SIG-M5 treated with dmso at 0.1 percent for 504 hours (cell line): Measurements from ENCODE around the gene TBC1D2.
"Not testable (repeated sequence)": the region's sequence is repeated elsewhere in the genome, so short reads cannot be mapped to it uniquely, and the experiment has no call there.

Experiments
- DNase-seq: peaks from one replicate; lab custom pipeline; 2025; ENCODE audit not compliant: unreplicated experiment; lab: John Stamatoyannopoulos, UW

The TBC1D2 gene, protein sequence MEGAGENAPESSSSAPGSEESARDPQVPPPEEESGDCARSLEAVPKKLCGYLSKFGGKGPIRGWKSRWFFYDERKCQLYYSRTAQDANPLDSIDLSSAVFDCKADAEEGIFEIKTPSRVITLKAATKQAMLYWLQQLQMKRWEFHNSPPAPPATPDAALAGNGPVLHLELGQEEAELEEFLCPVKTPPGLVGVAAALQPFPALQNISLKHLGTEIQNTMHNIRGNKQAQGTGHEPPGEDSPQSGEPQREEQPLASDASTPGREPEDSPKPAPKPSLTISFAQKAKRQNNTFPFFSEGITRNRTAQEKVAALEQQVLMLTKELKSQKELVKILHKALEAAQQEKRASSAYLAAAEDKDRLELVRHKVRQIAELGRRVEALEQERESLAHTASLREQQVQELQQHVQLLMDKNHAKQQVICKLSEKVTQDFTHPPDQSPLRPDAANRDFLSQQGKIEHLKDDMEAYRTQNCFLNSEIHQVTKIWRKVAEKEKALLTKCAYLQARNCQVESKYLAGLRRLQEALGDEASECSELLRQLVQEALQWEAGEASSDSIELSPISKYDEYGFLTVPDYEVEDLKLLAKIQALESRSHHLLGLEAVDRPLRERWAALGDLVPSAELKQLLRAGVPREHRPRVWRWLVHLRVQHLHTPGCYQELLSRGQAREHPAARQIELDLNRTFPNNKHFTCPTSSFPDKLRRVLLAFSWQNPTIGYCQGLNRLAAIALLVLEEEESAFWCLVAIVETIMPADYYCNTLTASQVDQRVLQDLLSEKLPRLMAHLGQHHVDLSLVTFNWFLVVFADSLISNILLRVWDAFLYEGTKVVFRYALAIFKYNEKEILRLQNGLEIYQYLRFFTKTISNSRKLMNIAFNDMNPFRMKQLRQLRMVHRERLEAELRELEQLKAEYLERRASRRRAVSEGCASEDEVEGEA

DNA sequence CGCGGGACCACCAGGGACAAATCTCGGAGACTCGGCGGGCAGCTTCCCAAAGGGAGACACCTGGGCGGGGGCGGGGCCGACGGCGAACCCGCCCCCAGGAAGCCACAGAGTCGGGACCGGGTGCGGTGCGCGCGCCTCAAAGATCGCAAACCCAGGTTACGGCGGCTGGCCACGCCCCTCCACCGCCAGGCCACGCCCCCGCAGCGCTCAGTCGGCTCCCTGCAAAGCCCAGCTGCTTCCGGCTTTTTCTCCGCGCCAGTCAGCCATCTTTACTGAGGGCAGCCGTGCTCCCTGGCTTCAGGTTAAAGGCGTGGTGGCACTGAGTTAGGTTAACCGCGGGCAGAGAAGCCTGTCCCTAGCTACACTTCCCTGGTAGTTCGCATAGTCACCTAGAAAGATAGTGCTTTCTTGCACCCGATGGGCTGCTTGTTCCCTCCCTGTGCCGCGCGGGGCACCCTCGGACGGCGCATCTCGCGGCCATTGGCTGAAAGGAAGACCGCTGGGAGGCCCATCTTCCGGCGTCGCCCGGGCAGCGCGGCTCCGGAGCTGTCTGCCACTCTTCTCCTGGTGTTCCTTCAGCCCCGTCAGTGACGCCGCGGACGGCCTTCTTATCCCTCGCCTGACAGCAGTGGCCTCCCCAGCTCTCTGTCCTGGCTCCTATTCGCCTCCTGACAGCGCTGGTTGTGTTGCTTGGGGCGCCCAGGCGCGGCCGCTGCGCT, at the start of gene TBC1D2:
TSS of gene TBC1D2 (minus strand) at position 72 of the 719 bp plus-strand sequence. CDS start 108 bp downstream, outside the sequence.
- DNase-seq = peak; percentile 94

DNA sequence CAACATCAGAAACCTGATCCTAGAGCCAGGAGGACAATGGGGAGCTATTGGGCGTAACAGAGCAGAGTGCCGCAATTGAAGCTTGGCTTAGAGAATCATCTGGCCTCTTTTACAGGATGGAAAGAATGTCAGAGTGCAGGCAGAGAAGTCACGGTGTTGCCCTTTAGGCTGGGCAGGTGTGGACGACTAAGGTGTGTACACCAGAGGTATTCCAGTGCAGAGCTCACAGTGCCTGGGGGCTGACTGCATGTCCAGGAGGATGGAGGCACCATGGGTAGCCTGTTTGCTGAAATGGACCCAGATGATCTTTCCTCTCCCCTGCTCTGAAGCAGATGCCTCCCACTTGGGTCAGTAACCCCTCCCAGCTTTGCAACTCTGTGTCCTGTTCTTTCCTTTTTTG, 48.9 kb upstream of the TBC1D2 start:
- DNase-seq = no peak

DNA sequence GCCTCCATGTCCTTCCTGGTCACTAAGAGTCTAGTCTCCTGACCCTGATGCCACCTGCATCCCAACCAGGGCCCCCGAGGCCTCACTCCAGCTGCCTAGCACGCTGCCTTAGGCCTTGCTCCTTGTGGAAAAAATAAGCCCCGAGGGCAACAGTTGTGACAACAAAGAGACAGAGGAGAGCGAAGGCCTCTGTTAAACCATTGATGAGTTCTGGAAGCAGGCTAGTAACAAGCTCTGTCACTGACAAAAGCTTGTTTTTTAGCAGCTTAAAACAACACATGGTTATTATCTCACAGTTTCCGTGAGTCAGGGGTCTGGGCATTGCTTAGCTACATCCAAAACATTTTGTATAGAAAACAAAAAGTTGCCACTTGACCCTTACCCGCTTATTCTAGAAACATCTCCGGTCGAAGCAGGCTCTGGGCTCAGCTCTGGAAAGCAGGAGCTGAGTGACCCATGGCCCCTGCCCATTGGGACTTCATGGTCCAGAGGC, 48.2 kb upstream of the TBC1D2 start:
- no peak for DNase-seq

DNA sequence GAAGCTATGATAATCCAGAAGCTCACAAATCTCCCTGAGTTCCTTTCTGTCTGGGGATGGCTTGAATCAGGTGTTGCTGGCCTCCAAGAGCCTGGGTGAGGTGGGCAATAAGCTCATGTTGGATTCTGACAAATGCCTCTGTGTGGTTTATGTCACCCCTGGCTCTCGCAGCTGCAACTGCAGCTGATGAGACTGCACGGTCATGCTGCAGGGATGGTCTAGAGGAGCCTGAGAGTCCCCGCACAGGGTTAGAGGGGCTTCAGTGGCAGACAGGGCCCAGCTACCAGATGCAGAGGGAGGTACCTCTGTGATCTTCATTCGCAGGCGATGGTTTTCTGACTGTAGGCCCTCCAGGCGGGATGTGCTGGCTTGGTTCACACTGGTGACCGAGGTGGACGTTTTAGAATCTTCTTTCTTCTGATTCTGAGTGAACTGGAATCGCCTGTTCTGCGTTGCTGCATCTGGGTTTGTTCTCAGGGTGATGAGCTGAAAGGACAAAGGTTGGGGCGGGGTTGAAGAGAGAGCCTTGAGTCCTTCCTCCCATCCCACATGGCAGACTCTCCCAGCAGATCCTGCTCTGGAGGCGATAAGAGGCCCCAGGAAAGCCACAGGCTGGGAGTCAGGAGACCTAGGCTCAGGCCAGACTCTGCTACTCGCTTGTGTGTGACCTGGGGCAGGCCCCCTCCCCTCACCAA, 47.6 kb upstream of the TBC1D2 start:
- no peak for DNase-seq

DNA sequence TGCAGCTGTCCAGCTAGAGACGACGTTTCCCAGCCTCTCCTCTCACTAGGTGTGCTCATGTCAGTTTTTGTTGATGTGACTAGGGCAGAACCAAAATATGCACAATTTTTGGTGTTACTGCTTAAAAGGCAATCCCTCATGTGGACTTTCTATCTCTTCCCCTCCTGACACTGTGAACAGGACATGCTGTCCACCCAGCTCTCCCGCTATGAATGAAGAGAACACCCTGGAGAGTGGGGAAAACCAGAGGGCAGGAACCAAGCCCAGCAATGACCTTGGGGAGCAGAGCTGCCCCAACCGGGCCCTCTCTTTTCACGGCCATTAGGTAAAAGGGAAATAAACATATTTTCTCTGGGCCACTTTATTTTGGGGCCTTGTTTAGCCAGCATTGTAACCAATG, 46.7 kb upstream of the TBC1D2 start:
- no peak for DNase-seq

DNA sequence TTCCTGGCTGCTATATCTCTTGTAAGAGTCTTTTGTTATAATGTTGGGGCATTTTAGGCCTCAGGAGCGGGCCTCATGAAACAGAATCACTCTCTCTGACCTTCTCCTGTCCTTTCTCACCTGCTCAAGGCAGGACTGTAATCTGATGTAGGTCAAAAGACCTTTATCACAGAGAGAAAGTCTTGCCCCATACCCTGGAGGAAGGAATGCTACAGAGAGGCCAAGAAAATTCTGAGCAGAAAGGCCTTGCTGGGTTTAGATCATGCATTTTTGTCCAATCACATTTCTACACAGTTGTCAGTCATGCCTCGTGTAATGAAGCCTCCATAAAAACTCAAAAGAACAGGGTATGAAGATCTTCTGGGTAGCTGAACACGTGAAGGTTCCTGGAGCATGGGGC, 45.2 kb upstream of the TBC1D2 start:
- DNase-seq = no peak

DNA sequence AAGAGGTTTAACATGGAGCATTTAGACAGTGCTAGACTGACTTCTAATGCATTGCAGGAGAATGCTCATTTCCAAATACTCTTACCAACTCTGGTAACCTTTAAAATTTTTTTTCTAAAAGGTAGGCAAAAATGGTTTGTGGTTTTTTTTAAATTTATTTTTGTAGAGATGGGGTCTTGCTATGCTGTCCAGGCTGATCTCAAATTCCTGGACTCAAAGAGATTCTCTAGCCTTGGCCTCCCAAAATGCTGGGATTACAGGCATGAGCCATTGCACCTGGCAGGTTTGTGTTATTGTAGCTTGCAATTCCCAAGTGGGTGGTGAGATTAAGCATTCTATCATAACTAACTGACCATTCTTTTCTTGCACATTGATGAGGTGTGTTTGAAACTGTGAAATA, 43.0 kb upstream of the TBC1D2 start:
- DNase-seq = no peak

DNA sequence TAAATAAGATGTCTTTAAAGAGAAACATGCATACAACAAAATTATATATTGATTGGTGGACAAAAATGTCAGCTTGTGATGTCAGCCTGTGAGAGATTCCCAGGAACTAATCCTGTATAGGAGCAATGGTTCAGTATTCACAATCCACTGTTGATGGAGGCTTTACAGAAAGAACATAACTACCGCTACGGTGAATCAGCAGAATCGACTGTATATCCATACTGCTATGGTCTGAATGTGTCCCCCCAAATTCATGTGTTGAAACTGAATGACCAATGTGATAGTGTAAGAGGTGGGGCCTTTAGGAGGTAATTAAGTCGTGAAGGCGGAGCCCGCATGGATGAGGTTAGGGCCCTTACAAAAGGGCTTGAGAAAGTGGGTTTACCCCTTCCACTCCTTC, 40.4 kb upstream of the TBC1D2 start:
- DNase-seq = no peak

DNA sequence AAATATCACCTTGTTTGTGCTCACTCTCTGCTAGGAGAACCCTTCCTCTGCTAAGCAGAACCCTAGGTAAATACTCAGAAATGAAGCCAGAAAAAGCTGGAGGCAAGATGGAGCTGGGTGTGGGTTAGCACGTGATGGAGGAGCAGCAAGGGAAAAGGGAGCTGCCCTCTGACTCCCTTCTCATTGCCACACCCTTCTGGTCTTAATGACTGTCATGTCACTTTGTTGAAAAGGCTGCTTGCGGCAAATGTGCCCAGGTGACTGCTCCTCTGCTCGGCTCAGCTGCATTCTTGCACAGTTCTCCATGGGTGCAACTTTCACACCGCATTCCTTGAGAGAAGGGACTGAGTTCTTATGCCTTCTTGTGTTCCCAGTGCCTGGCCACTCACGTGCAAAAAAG, 36.4 kb upstream of the TBC1D2 start:
- DNase-seq = no peak

DNA sequence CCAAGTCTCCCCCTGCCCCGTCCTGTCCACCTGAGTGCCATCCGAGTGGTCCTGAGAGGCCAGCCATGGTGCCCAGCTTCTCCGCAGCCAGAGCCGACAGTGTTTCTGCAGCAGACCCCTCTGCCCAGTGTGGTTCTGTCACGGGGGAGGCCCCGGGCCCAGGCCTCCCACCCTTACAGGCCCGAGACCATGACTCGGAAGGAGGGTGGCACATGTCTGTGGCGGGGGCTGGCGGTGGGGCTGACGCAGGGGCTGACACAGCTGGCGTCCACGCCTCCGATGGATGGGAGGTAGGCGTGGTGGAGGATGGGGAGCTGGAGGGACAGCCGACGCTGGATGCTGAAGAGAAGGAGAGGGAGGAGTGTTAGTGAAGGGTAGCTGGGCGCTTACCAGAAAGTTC, 35.0 kb upstream of the TBC1D2 start:
- no peak for DNase-seq

DNA sequence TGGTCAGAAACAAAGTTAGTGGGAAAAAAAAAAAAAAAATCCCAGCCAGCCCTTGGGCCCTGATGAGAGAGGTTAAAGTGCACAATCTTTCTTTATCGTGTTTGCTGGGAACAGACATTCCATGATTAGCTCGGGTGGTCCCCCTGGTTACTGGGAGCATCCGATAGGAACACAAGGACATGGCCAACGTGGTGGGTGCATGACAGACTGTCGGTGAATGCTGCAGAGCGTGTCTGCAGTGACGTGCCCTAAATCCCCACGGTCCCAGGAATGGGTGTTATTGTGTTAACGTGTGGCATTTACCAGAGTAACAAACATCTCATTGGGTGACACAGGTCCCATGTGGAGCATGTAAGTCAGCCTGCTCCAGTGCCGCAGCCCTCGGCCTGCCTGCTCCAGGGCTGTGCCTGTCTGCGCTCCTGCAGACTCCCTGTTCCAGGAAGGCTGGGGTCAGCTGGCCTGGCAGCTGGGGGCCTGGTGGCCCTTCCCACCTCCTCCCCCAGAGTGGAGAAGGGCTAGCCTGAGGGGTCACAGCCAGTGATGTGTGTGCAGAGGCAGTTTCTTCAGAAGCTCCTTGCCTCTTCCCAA, 34.3 kb upstream of the TBC1D2 start:
- no peak for DNase-seq

DNA sequence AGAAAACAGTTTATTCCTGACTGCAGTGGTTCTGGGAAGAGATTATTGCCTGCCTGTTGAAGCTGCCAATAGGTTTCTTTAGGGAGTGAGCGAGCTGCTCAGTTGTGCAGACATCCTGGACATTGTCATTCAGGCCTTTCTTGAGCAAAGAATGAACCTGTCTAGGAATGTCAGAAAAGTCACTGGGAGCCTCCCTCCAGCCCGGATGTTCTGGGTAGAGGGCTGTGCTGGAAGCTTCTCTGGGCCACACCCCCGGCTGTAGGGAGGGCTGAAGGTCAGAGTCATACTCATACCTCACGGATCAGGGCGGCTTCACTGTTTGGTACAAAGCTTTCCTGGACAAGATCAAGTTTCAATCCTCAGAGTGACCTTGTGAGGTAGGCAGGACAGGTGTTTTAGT, 33.4 kb upstream of the TBC1D2 start:
- no peak for DNase-seq

DNA sequence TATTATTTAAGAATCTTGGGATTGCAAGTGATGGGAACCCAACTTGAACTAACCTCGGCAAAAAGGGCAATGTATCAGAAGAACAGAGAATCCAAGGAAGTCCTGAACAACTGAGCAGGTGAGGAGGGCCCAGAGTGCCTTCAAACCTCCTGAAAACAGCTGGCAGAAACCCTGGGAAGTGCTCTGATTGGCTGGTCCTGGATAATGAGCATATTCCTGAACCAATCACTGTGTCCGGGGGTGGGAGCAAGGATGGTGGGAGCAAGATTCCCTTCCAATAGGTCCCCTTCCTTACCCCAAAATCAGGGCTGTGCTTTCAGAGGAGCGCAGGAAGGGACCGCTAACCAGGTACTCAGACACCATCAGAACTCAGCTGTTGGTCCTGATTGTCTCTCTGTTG, 31.9 kb upstream of the TBC1D2 start:
- DNase-seq = no peak

DNA sequence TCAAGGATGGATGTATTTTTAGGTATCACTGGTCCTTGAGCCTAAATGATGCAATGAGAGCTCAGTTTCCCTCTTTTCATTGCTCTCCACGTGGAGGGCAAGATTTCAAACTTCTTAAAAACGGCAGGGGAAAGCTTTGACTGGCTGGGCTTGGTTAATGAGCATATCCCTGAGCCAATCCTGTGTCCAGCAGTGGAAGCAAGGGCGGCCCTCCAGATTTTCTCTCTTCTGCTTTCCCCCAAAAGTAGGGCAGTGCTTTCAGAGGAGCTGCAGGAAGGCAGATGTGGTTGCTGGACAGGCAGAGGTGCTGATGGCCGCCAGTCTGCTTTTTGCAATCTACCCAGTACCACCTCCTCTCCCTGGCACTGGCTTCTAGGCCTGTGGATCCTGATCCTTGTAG, 30.0 kb upstream of the TBC1D2 start:
- DNase-seq = no peak

DNA sequence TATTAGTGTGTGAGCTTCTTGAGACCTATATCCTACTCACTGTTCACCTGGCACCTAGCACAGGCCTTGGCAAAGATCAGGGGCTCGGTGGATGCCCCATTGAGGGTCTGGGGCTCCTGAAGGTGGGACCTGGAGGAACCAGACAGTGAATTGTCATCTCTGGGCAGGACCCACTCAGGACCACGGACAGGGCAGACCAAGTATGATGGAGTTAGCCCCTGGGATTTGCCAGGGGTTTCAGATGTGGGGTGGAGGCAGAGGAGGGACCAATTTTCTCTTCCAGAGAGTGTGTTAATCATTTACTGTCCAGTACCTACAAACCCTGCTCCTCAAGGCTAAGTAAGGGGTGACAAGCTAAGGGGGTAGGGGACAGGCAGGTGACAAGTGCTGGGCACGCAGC, 29.3 kb upstream of the TBC1D2 start:
- DNase-seq = no peak

DNA sequence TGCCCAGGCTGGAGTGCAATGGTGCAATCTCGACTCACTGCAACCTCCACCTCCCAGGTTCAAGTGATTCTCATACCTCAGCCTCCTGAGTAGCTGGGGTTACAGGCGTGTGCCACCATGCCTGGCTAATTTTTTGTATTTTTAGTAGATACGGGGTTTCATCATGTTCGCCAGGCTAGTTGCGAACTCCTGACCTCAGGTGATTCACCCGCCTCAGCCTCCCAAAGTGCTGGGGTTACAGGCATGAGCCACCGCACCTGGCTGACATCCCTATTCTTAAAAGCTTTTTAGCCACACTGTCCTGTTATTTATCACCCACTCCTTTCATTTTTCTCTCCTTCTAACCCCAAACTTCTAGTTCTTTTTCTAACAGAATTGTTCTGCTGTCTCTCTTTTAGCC, 27.7 kb upstream of the TBC1D2 start:
- DNase-seq = not testable (repeated sequence)

DNA sequence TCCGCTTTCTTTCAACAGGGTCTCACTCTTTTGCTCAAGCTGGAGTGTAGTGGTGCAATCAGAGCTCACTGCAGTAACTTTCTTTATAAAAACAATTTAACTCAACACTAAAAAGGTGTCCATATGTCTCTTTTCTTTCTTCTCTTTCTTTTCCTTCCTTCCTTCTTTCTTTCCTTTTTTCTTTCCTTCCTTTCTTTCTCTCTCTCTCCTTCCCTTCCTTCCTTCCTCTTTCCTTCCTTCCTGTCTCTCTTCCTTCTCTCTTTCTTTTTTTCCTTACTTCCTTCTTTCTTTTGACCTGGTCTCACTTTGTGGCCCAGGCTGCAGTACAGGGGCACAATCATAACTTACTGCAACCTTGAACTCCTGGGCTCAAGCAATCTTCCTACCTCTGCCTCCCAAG, 25.8 kb upstream of the TBC1D2 start:
- no peak for DNase-seq

DNA sequence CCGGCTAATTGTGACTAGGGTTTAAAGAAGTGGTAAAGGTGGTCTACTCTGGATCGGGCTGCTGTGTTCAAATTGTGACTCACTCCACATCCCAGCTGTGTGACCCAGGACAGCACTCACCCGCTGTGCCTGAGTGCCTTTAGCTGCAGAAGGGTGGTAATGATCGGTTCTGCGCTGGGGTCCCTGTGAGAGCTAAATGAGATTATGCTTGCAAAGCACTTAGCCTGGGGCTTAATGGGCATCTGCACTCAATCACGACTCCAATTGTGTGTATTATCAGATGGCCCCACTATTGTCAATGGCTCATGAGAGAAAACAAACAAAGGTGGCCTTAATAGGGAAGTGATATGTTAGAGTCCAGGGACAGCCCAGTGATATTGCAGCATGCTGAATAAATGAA, 25.1 kb upstream of the TBC1D2 start:
- no peak for DNase-seq

DNA sequence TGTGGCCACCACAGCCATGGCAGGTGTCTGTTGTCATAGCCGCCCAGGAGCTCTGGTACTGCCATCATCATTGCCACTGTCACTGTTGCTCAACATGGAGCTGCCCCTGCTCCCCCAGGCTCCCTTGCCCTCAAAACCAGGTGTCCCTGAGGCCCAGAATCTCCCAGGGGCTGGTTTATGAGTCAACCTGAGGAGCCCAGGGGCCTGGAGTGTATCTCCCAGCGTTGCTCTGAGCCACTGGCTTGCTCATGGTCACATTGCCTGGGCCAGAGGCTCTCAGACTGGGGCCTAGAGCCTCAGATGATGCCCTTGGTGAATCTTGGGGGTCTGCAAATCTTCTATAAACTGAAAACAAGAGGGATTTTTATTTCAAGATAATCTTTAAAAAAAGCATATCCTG, 24.7 kb upstream of the TBC1D2 start:
- DNase-seq = no peak

DNA sequence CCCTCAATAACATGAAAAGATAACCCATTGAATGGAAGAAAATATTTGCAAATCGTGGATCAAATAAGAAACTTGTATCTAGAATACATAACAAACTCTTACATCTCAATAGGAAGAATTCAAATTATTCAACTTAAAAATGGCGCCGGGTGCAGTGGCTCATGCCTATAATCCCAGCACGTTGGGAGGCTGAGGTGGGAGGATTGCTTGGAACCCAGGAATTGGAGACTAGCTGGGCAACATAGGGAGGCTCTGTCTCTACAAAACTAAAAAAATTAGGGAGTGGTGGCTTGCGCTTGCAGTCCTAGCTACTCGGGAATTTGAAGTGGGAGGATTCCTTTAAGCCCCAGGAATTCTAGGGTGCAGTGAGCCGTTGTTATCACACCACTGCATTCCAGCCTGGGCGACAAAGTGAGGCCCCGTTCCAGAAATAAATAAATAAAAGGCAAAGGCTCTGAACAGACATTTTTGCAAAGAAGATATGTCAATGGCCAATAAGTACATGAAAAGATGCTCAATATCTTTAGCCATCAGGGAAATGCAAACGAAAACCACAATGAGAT, 21.5 kb upstream of the TBC1D2 start:
- no peak for DNase-seq
